ENCODE data around the gene ABCB1. TPM values are rescaled to one million over a fixed set of nuclear protein-coding genes. Genes with fewer than 3 reads are reported as not detected.

The ABCB1 gene
- total RNA-seq, 2 donors from 2014 or later: 22.2 to 136 TPM

GRCh38 chr7:87538052-87538451, 62.6 kb downstream of the ABCB1 start:
- intact Hi-C loops (cut with DNase I): no loop called here
- Histone ChIP-seq H3K27ac (no peak overlapping the region), H3K36me3 (no peaks in the 10 kb centered on the region), H3K9me3 (no peaks in the 10 kb centered on the region), H3K4me3 (no peak overlapping the region), H3K4me1 (no peaks in the 10 kb centered on the region), H3K9ac (ENCODE audit: low read depth in 2 of 2, low read length in 2 of 2) (no peak overlapping the region), H3K27me3 (no peaks in the 10 kb centered on the region)
- TF ChIP-seq, protein P1, sequence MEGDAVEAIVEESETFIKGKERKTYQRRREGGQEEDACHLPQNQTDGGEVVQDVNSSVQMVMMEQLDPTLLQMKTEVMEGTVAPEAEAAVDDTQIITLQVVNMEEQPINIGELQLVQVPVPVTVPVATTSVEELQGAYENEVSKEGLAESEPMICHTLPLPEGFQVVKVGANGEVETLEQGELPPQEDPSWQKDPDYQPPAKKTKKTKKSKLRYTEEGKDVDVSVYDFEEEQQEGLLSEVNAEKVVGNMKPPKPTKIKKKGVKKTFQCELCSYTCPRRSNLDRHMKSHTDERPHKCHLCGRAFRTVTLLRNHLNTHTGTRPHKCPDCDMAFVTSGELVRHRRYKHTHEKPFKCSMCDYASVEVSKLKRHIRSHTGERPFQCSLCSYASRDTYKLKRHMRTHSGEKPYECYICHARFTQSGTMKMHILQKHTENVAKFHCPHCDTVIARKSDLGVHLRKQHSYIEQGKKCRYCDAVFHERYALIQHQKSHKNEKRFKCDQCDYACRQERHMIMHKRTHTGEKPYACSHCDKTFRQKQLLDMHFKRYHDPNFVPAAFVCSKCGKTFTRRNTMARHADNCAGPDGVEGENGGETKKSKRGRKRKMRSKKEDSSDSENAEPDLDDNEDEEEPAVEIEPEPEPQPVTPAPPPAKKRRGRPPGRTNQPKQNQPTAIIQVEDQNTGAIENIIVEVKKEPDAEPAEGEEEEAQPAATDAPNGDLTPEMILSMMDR (IDR thresholded peaks at IDR 0.05): no peak
- no peak for DNase-seq

DNA sequence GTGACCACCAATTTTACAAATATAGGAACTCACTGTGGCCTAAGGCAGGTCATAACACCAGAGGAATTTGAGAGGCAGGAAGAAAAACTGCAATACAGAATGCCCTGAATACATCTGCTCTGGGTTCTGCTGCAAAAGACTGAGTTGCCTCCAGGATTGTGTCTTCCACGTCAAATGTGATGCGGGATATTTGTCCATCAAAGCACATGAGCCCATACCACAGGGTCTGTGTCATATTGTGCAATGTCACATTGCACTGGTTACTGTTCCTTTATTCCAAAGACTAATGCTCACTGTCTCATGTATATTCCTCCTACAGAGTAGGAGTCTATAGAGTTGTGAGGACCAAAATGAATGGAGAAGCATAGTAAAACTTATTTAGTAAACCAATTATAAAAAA, 66.6 kb downstream of the ABCB1 start:
- Histone ChIP-seq H3K27me3 (no peaks in the 10 kb centered on the region), H3K4me1 (no peaks in the 10 kb centered on the region), H3K4me3 (no peak overlapping the region), H3K9me3 (no peaks in the 10 kb centered on the region), H3K9ac (ENCODE audit: low read depth in 2 of 2, low read length in 2 of 2) (no peak overlapping the region), H3K36me3 (no peaks in the 10 kb centered on the region), H3K27ac (no peak overlapping the region)
- intact Hi-C loops (cut with DNase I): no loop called here
- no peak for DNase-seq
- TF ChIP-seq, protein P1 (IDR thresholded peaks at IDR 0.05): no peak

GRCh38 chr7:87530126-87530525, 70.6 kb downstream of the ABCB1 start:
- intact Hi-C loops (cut with DNase I): no loop called here
- no peaks in the 10 kb centered on the region for H3K9me3 ChIP-seq
- H3K36me3 ChIP-seq: no peaks in the 10 kb centered on the region
- H3K27ac ChIP-seq: no peak overlapping the region
- no peak overlapping the region for H3K9ac ChIP-seq (ENCODE audit: low read depth in 2 of 2, low read length in 2 of 2)
- no peaks in the 10 kb centered on the region for H3K4me1 ChIP-seq
- H3K4me3 ChIP-seq: no peak overlapping the region
- TF ChIP-seq, protein P1 (IDR thresholded peaks at IDR 0.05): no peak
- no peak for DNase-seq
- H3K27me3 ChIP-seq: no peaks in the 10 kb centered on the region

DNA sequence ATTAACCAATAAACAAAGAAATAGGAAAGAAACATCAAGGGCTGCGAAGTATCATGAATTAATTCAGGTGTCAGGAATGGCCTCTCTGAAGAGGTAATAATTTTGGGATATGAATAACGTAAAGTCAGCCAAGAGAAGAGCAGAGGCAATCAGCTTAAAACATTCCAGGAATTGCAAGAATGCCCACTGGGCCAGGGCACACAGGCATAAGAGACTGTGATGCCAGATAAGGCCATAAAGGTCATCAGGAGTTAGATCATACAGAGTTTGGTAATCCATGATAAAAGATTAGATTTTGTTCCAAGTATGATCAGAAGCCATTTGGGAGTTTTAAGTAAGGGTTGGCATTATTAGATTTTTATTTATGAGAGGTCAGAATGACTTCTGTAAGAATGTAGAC, 72.0 kb downstream of the ABCB1 start:
- Histone ChIP-seq H3K9ac (ENCODE audit: low read depth in 2 of 2, low read length in 2 of 2) (no peak overlapping the region), H3K36me3 (no peaks in the 10 kb centered on the region), H3K9me3 (no peaks in the 10 kb centered on the region), H3K4me1 (no peaks in the 10 kb centered on the region), H3K27me3 (no peaks in the 10 kb centered on the region), H3K4me3 (no peak overlapping the region), H3K27ac (no peak overlapping the region)
- TF ChIP-seq, protein P1 (IDR thresholded peaks at IDR 0.05): no peak
- no peak for DNase-seq
- intact Hi-C loops (cut with DNase I): no loop called here

GRCh38 chr7:87518735-87519134, 81.9 kb downstream of the ABCB1 start:
- intact Hi-C loops (cut with DNase I): no loop called here
- Histone ChIP-seq H3K27ac (no peak overlapping the region), H3K4me3 (no peak overlapping the region), H3K27me3 (no peaks in the 10 kb centered on the region), H3K36me3 (no peaks in the 10 kb centered on the region), H3K4me1 (no peaks in the 10 kb centered on the region), H3K9me3 (no peaks in the 10 kb centered on the region), H3K9ac (ENCODE audit: low read depth in 2 of 2, low read length in 2 of 2) (no peak overlapping the region)
- TF ChIP-seq, protein P1 (IDR thresholded peaks at IDR 0.05): no peak
- DNase-seq: no peak

DNA sequence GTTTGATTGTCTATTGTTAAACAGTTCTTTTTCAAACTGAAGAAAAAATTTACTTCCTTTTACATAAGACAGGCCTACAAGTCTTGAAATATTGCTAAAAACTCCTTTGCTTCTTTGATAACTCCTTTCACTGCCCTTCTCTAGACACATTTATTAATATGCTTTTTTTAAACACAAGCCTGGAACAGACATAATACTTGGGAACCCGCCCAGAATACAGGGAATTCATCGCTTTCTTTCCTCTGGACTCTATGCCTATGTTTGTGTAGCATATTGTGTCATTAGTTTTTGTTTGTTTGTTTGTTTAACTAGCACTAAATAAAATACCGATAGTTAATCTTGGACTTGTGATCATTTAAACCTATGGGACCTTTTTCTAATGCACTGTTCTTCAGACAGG, 82.8 kb downstream of the ABCB1 start:
- no peaks in the 10 kb centered on the region for H3K36me3 ChIP-seq
- no peak overlapping the region for H3K27ac ChIP-seq
- no peak overlapping the region for H3K9ac ChIP-seq (ENCODE audit: low read depth in 2 of 2, low read length in 2 of 2)
- H3K27me3 ChIP-seq: no peaks in the 10 kb centered on the region
- TF ChIP-seq, protein P1 (IDR thresholded peaks at IDR 0.05): no peak
- H3K9me3 ChIP-seq: no peaks in the 10 kb centered on the region
- no peak for DNase-seq
- H3K4me3 ChIP-seq: no peak overlapping the region
- intact Hi-C loops (cut with DNase I): no loop called here
- H3K4me1 ChIP-seq: no peaks in the 10 kb centered on the region
